Endometrial microvascular endothelial cells (primary cell): Measurements from ENCODE around the gene NIT2. TPM values are rescaled to one million over a fixed set of nuclear protein-coding genes. Genes with fewer than 3 reads are reported as not detected.

Experiments used
- in situ Hi-C: cut with HindIII; loops from 2 replicates; pipeline ENCODE4 v1.10.0; 2017; ENCODE audit warnings: low sequenced_read_pairs, low pct_unique_long_range_greater_than_20kb; ENCODE audit errors: inconsistent ontology term
- total RNA-seq: library from RNA; depleted of rRNA; stranded (reverse); fragments of >200 nt; gene quantifications from one replicate; pipeline ENCODE4 v1.2.3, GENCODE V29; 2015; ENCODE audit errors: inconsistent ontology term

The NIT2 gene
- total RNA-seq, 1 donor from 2014 or later, result 14.7 TPM

GRCh38 chr3:100384733-100385525, 50.4 kb downstream of the NIT2 start:
- in situ Hi-C loops, result no loop called here

- in situ Hi-C loops, result no loop called here
Measured at GRCh38 chr3:100386437-100387074, 52.0 kb downstream of the NIT2 start.

DNA sequence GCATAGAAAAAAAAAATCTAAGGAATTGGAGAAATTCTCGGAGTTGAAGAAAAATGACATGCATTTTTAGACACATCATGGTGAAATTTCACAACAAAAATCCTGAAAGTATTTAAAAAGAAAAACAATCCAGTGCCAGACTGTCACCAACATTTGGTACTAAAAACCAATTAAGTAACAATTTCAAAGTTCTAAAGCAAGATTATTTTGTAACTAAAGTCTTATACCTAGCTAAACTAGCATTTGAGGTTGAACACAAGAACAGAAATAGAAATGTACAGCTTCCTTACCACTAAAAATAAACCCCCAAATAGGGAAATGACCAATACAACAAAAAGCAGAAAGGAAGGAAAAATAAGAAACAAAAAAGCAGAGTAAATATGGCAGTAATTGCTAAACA, 54.5 kb downstream of the NIT2 start:
- in situ Hi-C loops, result no loop called here

GRCh38 chr3:100395679-100396431, 61.3 kb downstream of the NIT2 start:
- in situ Hi-C loops, result no loop called here

- in situ Hi-C loops, result no loop called here
Measured at GRCh38 chr3:100396967-100397366, 62.4 kb downstream of the NIT2 start.

DNA sequence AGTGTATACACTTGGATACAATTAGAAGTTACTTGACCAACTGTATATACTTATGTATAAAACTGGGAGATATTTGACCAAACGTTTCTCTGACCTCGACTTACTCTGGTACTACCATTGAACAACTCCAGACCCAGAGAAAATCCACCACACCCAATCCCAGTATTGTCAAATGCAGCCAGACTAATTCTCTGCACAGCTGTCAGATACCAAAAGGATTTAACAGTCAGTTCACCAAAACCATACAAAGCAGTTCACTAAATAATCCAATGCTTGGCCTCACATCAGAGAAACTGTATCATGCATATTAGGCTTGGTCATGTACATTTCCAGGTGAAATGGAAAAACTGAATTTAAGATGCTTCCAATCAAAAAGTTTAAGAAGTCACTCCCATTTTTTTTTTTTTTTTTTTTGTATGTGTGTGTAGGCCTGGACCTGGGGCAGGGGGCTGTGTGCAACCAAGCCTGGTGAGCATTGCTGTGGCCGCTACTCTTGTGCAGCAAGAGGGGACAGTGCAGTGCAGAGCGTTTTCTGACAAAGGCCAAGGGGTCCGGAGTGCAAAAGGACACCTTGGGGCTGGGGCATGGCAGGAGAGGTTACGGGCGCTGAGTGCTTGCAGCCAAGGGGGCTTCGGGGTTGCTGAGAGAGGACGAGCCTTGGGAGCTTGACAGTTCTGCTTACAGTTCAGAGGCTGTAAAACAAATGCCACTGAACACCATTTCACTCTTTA, 64.9 kb downstream of the NIT2 start:
- in situ Hi-C loops, result no loop called here

DNA sequence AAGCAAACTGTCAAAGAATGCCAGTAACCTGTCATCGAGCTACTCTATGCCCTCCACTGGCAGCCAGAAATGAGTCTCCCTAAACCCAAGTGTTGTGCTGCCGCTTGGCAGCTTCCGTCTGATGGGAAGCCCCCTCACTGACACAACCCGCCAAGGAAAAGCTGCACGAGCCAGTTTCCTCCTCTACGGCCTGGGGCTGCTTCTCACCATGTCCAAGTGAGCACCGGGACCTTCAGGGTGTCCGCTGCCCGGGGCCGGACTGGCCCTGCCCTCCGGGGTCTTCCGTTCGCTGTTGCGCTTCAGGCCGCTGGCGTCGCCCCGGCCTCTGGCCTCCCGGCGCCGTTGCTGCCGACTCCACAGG, 65.8 kb downstream of the NIT2 start:
- in situ Hi-C loops, result no loop called here

GRCh38 chr3:100400780-100401673, 66.5 kb downstream of the NIT2 start, which contains the start of the genes LNP1 and TOMM70:
LNP1 (plus strand) TSS chr3:100401539; CDS start chr3:100429730, 28,191 bp downstream.
TOMM70 (minus strand) TSS chr3:100401089; CDS start chr3:100400949, 140 bp downstream.
- in situ Hi-C loops, result no loop called here

DNA sequence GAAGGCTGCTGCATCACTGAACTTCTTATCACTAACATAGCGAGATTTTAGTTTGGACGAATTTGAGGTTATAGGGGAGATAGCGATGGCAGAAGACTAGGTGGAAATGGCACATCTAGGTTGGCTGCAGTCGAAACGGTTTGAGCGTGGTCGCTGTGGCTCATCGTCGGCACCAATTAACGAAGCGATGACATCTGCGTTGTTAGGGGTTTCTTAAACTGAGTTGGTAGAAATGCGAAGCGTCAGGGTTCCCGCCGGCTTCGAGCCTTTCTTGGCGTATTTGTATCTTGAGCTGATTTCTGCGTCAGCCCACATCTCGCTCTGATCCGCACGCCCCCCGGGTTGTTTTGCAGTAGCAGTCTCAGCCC, 67.1 kb downstream of the NIT2 start:
- in situ Hi-C loops, result no loop called here

DNA sequence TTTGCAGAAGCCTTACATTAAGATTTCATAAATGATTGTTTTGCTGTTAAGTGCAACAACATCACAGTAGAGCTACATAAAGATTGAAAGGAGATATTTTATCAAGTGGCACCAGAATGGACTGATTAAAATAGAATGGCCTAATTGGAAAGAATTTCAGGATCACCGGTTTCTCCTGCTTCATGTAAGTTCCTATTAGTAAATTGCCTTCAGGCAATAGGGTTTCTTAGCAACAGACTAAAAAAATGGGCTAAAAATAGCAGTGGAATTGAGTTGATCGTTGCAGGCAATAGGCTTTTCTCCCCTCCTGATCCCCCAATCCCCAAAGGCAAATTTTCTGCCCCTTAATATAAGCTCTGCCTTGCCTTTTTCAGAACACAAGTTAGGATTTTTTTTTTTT, 67.7 kb downstream of the NIT2 start:
- in situ Hi-C loops, result no loop called here

- in situ Hi-C loops, result no loop called here
Measured at GRCh38 chr3:100402891-100403290, 68.3 kb downstream of the NIT2 start.

DNA sequence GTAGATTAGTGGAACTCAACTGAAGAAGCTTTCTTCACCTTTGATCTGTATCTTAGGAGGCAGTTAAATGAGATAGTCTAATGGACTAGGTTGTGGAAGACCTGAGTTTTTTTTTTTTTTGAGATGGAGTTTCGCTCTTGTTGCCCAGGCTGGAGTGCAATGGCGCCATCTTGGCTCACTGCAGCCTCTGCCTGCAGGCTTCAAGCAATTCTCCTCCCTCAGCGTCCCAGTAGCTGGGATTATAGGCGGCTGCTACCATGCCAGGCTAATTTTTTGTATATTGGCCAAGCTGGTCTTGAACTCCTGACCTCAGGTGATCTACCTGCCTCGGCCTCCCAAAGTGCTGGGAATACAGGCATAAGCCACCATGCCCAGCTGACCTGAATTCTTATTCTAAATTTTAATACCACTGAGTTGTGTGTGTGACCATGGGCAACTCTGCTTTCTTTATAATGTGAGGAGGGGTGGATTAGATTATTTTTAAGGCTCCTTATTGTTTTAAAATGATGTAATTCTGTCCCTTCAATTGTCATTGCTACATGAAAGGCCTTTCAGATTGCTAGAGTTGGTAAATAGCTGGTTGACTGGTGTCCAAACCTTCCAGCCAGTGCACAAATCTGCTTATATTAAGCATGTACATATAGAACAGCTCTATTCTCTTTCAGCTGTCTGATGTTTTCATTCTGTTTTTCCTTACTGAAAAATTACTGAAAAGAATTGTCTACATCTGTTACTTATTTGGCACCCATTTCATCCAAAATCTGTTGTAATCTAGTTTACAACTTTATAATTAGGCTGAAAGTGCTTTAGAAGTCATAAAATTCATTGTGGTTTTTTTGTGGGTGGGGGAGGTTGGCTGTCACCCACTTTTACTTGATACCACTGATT, 69.0 kb downstream of the NIT2 start:
- in situ Hi-C loops, result no loop called here

- in situ Hi-C loops, result no loop called here
Measured at GRCh38 chr3:100404250-100404548, 69.6 kb downstream of the NIT2 start.

DNA sequence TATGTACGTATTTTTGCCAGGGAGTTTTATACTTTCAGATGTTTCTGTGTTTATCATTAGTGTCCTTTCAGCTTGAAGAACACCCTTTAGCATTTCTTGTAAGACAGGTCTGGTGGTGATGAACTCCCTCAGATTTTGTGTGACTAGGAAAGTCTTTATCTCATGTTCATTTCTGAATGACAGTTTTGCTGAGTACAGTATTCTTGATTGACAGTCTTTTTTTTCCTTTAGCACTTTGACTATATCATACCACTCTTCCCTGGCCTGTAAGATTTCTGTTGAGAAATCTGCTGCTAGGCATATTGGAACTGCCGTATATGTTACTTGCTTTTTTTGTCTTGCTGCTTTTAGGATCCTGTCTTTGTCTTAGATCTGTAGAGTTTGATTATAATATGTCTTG, 72.6 kb downstream of the NIT2 start:
- in situ Hi-C loops, result no loop called here

DNA sequence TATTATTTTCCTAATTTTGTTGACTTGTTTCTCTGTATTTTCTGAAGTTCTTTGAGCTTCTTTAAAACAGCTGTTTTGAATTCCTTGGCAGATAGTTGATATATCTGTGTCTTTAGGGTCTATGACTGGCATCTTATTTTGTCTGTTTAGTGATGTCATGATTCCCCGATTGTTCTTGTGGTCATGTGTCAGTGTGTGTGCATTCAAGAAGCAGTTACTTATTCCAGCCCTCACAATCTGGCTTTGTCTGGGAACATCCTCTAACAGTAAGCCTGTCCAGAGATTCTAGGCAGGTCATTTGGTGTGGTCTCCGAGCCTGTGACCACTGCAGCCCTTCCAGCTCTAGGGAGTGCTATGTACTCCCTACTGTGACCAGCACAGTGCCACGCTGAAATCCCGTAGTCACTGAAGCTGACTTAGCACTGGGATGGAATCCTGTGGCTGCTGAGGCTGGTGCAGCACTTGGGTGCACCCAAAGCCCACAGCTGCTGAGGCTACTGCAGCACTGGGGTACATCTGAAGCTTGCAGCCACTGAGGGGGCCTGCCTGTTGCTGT, 73.5 kb downstream of the NIT2 start:
- in situ Hi-C loops, result no loop called here
